Measurements from ENCODE around the gene ARID3B. TPM values are rescaled to one million over a fixed set of nuclear protein-coding genes. Genes with fewer than 3 reads are reported as not detected.

Gene ARID3B
- total and polyA plus RNA-seq, 2 experiments from 2014 or later, result 69.8 to 70.5 TPM

- Histone ChIP-seq H3K4me3 (no peak overlapping the region), H3K27me3 (no peaks in the 10 kb centered on the region), H3K4me1 (ENCODE audit: low read depth) (peaks cover 82% of the 10 kb centered on the region), H3K36me3 (no peaks in the 10 kb centered on the region), H3K9me3 (ENCODE audit: low read depth) (no peaks in the 10 kb centered on the region), H3K27ac (peak overlapping the region; percentile 88)
- no peak for DNase-seq (ENCODE audit: low read depth in 1 of 2, low spot score in 1 of 2)
- TF ChIP-seq, protein P1, sequence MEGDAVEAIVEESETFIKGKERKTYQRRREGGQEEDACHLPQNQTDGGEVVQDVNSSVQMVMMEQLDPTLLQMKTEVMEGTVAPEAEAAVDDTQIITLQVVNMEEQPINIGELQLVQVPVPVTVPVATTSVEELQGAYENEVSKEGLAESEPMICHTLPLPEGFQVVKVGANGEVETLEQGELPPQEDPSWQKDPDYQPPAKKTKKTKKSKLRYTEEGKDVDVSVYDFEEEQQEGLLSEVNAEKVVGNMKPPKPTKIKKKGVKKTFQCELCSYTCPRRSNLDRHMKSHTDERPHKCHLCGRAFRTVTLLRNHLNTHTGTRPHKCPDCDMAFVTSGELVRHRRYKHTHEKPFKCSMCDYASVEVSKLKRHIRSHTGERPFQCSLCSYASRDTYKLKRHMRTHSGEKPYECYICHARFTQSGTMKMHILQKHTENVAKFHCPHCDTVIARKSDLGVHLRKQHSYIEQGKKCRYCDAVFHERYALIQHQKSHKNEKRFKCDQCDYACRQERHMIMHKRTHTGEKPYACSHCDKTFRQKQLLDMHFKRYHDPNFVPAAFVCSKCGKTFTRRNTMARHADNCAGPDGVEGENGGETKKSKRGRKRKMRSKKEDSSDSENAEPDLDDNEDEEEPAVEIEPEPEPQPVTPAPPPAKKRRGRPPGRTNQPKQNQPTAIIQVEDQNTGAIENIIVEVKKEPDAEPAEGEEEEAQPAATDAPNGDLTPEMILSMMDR (IDR thresholded peaks at IDR 0.05; ENCODE audit: low read depth, low read length), result no peak
Measured at GRCh38 chr15:74565381-74566085, 24.5 kb downstream of the ARID3B start.

DNA sequence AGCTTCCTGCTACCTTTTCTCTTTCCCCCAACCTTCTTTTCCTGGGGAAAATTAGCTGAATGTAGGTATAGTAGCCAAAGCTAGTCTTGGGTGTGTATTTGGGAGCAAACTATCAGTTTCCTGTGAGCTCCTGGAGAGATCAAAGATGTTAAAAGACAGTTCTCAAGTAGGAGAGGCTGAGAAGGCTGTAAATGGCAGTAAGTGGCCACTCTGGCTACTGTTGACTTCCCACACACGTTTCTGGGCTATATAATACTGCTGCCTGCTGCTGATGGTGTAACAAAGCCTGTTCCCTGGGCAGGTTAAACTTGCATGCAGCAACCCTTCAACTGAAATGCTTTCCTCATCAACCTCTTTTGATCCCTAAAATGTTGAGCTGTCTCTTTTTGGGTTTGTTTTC lies 27.6 kb downstream of the ARID3B start:
- Histone ChIP-seq H3K4me3 (no peak overlapping the region), H3K4me1 (ENCODE audit: low read depth) (peaks cover 78% of the 10 kb centered on the region), H3K27me3 (no peaks in the 10 kb centered on the region), H3K27ac (peak overlapping the region; percentile 92), H3K36me3 (peaks cover 9% of the 10 kb centered on the region), H3K9me3 (ENCODE audit: low read depth) (no peaks in the 10 kb centered on the region)
- TF ChIP-seq, protein P1 (IDR thresholded peaks at IDR 0.05; ENCODE audit: low read depth, low read length), result no peak
- no peak for DNase-seq (ENCODE audit: low read depth in 1 of 2, low spot score in 1 of 2)

DNA sequence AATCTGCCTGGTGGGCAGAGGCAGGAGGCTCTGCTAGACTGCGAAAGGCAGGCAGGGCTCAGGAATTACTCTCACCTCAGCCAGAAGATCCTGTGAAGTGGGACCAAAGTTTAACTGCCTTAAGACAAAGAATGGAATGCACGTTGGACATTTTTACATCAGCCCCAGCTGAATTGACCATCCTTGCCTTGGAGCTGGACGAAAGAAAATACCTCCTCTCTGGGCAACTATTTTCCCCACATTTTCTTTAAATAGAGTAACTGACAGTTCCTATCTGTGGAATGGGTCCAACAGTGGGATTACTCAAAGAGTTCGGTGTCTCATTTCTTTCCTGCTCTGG lies 28.7 kb downstream of the ARID3B start:
- H3K4me3 ChIP-seq, result no peak overlapping the region
- no peaks in the 10 kb centered on the region for H3K9me3 ChIP-seq (ENCODE audit: low read depth)
- peak overlapping the region; percentile 92 for H3K27ac ChIP-seq
- no peak for DNase-seq (ENCODE audit: low read depth in 1 of 2, low spot score in 1 of 2)
- TF ChIP-seq, protein P1 (IDR thresholded peaks at IDR 0.05; ENCODE audit: low read depth, low read length), result no peak
- H3K4me1 ChIP-seq (ENCODE audit: low read depth), result peaks cover 67% of the 10 kb centered on the region
- peaks cover 18% of the 10 kb centered on the region for H3K36me3 ChIP-seq
- H3K27me3 ChIP-seq, result no peaks in the 10 kb centered on the region

DNA sequence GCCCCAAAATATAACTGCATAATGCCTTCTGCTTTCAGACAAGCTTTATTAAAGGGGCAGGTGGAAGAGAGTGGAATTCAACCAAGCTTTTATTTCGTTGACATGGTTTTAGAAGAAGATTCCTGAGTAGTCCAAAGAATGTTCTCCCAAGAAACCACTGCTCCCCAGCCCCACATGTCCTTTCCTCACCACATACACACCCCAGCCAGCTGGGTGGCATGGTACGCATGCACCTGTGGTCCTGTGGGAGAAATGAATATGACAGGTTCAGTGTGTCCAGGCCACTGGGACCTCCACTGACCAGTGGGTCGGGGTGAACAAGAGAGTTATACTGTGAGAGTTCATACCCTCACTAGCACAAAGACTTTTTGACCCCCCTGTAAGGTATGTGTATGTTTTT lies 30.2 kb downstream of the ARID3B start:
- H3K27ac ChIP-seq, result peak overlapping the region; percentile 92
- H3K27me3 ChIP-seq, result no peaks in the 10 kb centered on the region
- no peak overlapping the region for H3K4me3 ChIP-seq
- DNase-seq (ENCODE audit: low read depth in 1 of 2, low spot score in 1 of 2), result no peak
- no peaks in the 10 kb centered on the region for H3K9me3 ChIP-seq (ENCODE audit: low read depth)
- peaks cover 52% of the 10 kb centered on the region for H3K4me1 ChIP-seq (ENCODE audit: low read depth)
- TF ChIP-seq, protein P1 (IDR thresholded peaks at IDR 0.05; ENCODE audit: low read depth, low read length), result no peak
- peaks cover 32% of the 10 kb centered on the region for H3K36me3 ChIP-seq

GRCh38 chr15:74573987-74574386 lies 33.0 kb downstream of the ARID3B start:
- TF ChIP-seq, protein P1 (IDR thresholded peaks at IDR 0.05; ENCODE audit: low read depth, low read length), result no peak
- no peak for DNase-seq (ENCODE audit: low read depth in 1 of 2, low spot score in 1 of 2)
- H3K27ac ChIP-seq, result no peak overlapping the region

More at GRCh38 chr15:74573987-74574386, 33.0 kb downstream of the ARID3B start:
- no peaks in the 10 kb centered on the region for H3K9me3 ChIP-seq (ENCODE audit: low read depth)
- H3K4me3 ChIP-seq, result no peak overlapping the region
- H3K4me1 ChIP-seq (ENCODE audit: low read depth), result peaks cover 25% of the 10 kb centered on the region
- no peaks in the 10 kb centered on the region for H3K27me3 ChIP-seq
- peaks cover 38% of the 10 kb centered on the region for H3K36me3 ChIP-seq
